HG03571 (cell line): Measurements from ENCODE around the gene ZNF511.

ENCODE experiments used
- ATAC-seq: cut with Tn5 transposase; IDR thresholded peaks from one replicate; pipeline ENCODE4 v1.9.1; 2021; ENCODE audit not compliant: unreplicated experiment

The ZNF511 gene

DNA sequence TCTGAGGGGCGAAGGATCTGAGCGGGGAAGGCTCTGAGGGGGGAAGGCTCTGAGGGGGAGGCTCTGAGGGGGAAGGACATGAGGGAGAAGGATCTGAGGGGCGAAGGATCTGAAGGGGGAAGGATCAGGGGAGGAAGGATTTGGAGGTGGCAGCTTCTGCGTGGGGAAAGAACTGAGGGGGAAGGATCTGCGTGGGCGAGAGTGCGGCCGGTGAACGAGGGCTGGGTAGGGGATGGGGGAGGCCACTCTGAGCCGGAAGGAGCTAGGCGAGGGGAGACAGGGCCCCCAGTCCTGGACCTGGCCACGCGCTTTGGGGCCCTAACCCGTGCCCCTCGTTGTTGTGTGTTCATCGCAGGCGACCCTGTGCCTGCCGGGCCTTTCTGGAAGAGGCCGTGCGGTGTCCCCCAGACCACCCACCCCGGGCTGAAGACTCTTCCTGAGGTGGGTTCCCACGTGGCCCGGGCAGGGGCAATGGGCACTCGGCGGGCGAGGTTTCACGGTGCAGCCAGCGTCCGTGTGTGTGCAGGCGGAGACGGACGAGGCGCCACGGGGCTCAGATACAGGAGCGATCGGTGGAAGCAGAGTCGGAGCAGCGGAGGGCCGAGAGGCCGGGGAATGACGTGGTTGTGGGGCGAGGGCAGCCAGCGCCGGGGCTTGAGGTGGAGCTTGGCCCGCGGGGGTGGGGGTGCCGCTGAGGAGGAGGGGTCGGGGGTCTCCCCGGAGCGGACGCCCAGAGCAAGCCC lies 26.0 kb downstream of the ZNF511 start:
- no peak for ATAC-seq

GRCh38 chr10:133335246-133336117 lies 26.8 kb downstream of the ZNF511 start:
- no peak for ATAC-seq

GRCh38 chr10:133336118-133336576 lies 27.4 kb downstream of the ZNF511 start:
- no peak for ATAC-seq

DNA sequence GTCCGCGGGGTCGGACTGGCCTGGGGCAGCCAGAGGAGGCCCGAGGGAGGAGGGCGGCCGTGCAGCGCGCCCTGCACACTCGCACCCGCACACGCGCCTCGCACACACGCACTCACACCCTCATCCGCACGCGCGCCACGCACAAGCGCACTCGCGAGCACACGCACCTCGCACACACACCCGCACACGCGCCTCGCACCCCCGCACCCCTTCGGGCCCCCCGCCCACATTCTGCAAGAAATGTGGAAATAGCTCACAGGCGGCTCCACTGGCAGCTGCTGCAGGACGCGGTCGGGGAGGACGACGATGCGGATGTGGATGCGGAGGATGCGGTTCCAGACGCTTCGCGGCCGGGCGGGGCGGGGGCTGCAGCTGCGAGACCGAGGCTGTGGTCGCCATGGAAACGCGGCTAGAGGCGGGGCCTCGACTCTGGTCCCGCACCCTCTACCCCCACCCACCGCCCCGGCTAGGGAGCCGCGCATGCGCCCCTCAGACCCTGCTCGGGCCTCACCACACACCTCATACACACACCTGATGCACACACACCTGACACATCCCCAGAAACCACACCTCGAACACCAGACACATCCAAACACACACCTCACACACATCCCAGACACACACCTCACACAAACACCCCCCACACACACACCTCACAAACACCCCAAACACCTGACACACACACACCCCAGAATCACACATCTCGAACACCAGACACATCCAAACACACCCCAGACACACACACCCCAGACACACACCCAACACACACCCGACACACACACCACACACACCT lies 28.1 kb downstream of the ZNF511 start, which contains the start of gene CALY:
CALY (minus strand) TSS at position 320 of the 793 bp plus-strand sequence. CDS start 7,907 bp downstream, outside the sequence.
- no peak for ATAC-seq

DNA sequence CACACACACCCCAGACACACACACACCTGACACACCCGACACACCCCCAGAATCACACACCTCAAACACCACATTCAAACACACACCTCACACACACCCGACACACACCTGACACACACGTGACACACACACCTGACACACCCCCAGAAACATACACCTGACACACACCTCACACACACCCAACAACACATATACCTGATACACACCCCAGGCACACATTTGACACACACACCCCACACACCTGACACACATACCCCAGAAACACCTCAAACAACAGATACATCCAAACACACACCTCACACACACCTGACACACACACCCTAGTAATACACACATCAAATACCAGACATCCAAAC lies 28.6 kb downstream of the ZNF511 start:
- no peak for ATAC-seq

GRCh38 chr10:133338080-133339071 lies 29.7 kb downstream of the ZNF511 start:
- ATAC-seq = no peak

DNA sequence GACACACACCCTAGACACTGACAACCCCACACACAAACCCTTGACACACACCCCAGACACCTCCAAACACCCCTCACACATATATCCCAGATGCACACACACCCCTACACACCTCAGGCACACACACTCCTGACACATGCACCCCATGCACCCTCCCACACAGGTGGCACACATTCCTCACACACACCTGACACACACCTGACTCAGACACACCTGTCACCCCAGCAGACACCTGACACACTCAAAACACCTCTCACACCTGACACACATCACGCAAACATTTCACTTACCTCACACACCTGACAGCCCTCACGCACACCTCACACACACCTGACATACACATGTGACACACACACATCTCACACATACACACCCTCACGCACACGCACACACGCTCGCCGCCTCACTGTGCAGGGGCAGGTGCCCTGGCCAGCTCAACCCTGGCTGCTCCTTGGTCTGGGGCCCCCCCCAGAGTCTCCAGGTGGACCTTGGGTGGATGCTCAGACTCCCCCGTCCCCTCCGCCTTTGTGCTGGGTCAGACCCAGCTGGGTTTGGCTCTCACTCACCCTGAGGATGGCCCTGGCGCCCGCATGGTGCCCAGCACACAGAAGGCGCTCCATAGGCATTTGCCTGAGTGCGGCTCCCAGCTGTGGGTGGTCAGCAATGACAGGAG lies 31.1 kb downstream of the ZNF511 start:
- ATAC-seq = no peak

DNA sequence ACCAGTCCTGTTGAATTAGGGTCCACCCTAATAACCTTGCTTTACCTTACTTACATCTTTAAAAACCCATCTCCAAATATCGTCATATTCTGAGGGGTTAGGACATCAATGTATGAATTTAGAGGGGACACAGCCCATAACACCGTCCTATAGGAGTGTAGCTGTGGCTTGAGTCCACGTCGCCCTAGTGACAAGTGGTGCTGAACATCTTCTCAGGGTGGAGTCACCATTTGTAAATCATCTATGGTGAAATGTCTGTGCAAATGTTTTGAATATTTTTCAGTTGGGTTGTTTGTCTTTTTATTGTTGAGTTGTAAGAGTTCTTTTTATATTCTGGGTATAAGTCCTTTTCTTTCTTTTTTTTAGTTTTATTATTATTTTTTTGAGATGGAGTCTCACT lies 33.3 kb downstream of the ZNF511 start:
- no peak for ATAC-seq

- ATAC-seq = no peak
Observed at GRCh38 chr10:133342942-133343341, 34.2 kb downstream of the ZNF511 start.

GRCh38 chr10:133343558-133343957 lies 34.8 kb downstream of the ZNF511 start:
- ATAC-seq = no peak

DNA sequence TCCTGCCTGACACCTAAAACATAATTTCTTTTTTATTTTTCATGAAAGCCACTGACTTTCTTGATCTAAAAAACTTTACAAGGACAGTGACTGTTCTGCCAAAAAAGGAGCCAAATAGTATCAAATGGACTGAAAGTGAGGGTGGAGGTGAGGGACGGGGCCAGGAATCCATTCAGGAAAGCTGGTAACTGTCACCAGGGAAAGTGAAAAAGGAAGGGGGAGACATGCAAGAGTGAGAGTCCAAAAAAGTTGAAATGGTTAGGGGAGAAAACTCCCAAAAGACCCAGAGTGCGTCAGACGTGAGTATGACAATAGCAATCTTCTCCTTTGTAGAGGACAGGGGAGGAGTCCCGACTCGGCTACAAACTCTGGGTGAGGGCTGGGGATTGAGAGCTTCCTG lies 35.5 kb downstream of the ZNF511 start:
- ATAC-seq = no peak

GRCh38 chr10:133346413-133346812 lies 37.7 kb downstream of the ZNF511 start:
- ATAC-seq = no peak

- no peak for ATAC-seq
Observed at GRCh38 chr10:133347710-133348517, 39.2 kb downstream of the ZNF511 start.

DNA sequence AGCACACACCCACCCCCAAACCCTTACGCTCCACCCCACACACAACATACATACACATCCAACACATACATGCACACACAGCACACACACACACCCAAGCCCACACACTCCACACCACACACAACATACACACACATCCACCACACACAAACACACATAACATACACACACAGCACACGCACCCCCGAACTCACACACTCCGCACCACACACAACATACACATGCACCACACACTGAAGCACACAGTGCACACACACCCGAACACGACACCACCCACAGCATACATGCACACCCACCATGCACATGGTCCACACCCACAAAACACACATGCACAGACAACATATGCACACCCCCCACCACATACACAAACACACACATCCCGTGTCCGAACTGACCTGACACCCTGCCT lies 40.5 kb downstream of the ZNF511 start:
- ATAC-seq = no peak

- no peak for ATAC-seq
Observed at GRCh38 chr10:133349577-133350011, 40.9 kb downstream of the ZNF511 start.

DNA sequence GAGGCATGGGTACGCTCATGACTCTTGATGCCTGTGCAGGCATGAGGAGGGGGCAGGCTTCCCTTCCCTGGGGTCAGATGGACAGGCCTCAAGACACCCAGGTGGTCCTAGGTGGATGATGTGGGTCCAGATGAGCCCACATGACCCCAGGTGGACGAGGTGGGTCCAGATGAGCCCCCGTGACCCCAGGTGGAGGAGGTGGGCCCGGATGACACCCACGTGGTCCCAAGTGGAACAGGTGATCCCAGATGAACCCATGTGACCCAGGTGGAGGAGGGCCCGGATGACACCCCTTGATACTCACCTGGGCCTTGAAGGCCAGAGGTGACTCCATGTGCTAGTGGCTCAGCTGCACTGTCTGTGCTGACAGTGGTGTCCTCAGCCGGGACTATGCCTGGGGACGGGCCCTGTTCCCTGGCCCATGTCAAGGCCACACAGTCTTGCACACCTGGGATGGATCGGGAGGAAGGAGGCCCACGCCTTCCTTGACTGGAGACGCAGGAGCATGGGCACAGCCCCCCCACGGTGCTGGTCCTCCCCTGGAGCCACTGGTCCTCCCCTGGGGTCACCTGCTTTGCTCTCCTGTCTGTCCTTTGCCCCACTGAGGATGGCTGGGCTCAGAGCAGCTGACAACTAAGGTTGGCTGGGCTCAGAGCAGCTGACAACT lies 41.7 kb downstream of the ZNF511 start:
- no peak for ATAC-seq

DNA sequence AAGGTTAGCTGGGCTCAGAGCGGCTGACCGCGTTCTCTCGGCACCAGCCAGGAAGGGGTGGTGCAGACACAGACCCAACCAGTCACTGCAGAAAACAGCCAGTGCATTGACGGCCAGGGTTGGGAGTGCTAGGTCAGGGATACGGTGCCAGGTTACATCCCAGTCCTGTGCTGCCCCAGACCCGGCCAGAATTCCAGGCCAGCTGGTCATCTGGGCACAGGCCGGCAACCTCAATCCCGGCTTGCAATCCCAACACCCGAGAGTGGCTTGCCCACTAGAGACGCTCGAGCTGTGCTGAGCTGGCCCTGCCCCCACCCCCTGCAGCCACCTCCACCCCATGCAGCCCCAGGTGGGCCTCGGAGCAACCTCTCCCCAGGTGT lies 42.2 kb downstream of the ZNF511 start:
- ATAC-seq = no peak
